Neural crest cell (in vitro differentiated cells): ENCODE measurements around the gene ELFN1. TPM values are rescaled to one million over a fixed set of nuclear protein-coding genes. Genes with fewer than 3 reads are reported as not detected.

Source experiments
- DNase-seq: peaks from one replicate; pipeline ENCODE4 v3.0.0; 2021; ENCODE audit warnings: low read depth, mixed read lengths, low spot score
- H3K27ac Mint-ChIP-seq: one replicate; pipeline ENCODE4 v1.8.0; 2021; ENCODE audit warnings: mild to moderate bottlenecking, mixed read lengths; ENCODE audit not compliant: unreplicated experiment
- H3K27me3 Mint-ChIP-seq: 2 replicates; pipeline ENCODE4 v1.8.0; 2021; ENCODE audit warnings: low read depth, mild to moderate bottlenecking, mixed read lengths
- H3K36me3 Mint-ChIP-seq: 2 replicates; pipeline ENCODE4 v1.8.0; 2021; ENCODE audit warnings: low read depth, mild to moderate bottlenecking, mixed read lengths
- H3K4me1 Mint-ChIP-seq: 2 replicates; pipeline ENCODE4 v1.8.0; 2021; ENCODE audit warnings: mixed read lengths
- H3K4me3 Mint-ChIP-seq: one replicate; pipeline ENCODE4 v1.8.0; 2021; ENCODE audit warnings: mild to moderate bottlenecking, mixed read lengths
- H3K9me3 Mint-ChIP-seq: 2 replicates; pipeline ENCODE4 v1.8.0; 2021; ENCODE audit warnings: mixed read lengths
- CTCF ChIP-seq: fragments of 200-600 bp; sonication (generic); conservative IDR thresholded peaks from 2 replicates; pipeline ENCODE4 v1.5.0; 2021; ENCODE audit warnings: antibody characterized with exemption, mild to moderate bottlenecking
- total RNA-seq: library from RNA; stranded (reverse); gene quantifications from 2 replicates; pipeline ENCODE4 v1.2.1, GENCODE V29; 2021

ELFN1 gene
- total RNA-seq, 1 donor from 2014 or later, result 8.5 TPM

GRCh38 chr7:1729773-1730172 is 59.7 kb downstream of the ELFN1 start:
- TF ChIP-seq CTCF, result no peak
- no peak overlapping the region for H3K4me3 Mint-ChIP-seq
- no peaks in the 10 kb centered on the region for H3K27me3 Mint-ChIP-seq

GRCh38 chr7:1732072-1732471 is 62.0 kb downstream of the ELFN1 start:
- peaks cover 10% of the 10 kb centered on the region for H3K36me3 Mint-ChIP-seq

More at GRCh38 chr7:1729773-1730172, 59.7 kb downstream of the ELFN1 start:
- Mint-ChIP-seq H3K4me1 (peaks cover 8% of the 10 kb centered on the region), H3K27ac (no peak overlapping the region), H3K9me3 (no peaks in the 10 kb centered on the region), H3K36me3 (peaks cover 10% of the 10 kb centered on the region)
- no peak for DNase-seq

GRCh38 chr7:1732645-1733044 is 62.6 kb downstream of the ELFN1 start:
- Mint-ChIP-seq H3K36me3 (peaks cover 10% of the 10 kb centered on the region), H3K27me3 (no peaks in the 10 kb centered on the region), H3K27ac (no peak overlapping the region), H3K4me1 (peaks cover 3% of the 10 kb centered on the region), H3K4me3 (no peak overlapping the region), H3K9me3 (no peaks in the 10 kb centered on the region)
- DNase-seq, result no peak
- no peak for TF ChIP-seq CTCF

More at GRCh38 chr7:1732072-1732471, 62.0 kb downstream of the ELFN1 start:
- no peak for TF ChIP-seq CTCF
- Mint-ChIP-seq H3K9me3 (no peaks in the 10 kb centered on the region), H3K4me1 (peaks cover 3% of the 10 kb centered on the region), H3K27ac (no peak overlapping the region), H3K27me3 (no peaks in the 10 kb centered on the region), H3K4me3 (no peak overlapping the region)
- no peak for DNase-seq

- DNase-seq, result no peak
- Mint-ChIP-seq H3K4me3 (no peak overlapping the region), H3K36me3 (peaks cover 9% of the 10 kb centered on the region), H3K9me3 (no peaks in the 10 kb centered on the region), H3K27ac (no peak overlapping the region), H3K4me1 (peaks cover 3% of the 10 kb centered on the region), H3K27me3 (no peaks in the 10 kb centered on the region)
- no peak for TF ChIP-seq CTCF
Observed at GRCh38 chr7:1733206-1733907, 63.3 kb downstream of the ELFN1 start.

- Mint-ChIP-seq H3K36me3 (peaks cover 8% of the 10 kb centered on the region), H3K27me3 (no peaks in the 10 kb centered on the region), H3K9me3 (no peaks in the 10 kb centered on the region), H3K27ac (no peak overlapping the region), H3K4me3 (no peak overlapping the region), H3K4me1 (peaks cover 11% of the 10 kb centered on the region)
- no peak for TF ChIP-seq CTCF
- no peak for DNase-seq
Observed at GRCh38 chr7:1733908-1734730, 64.0 kb downstream of the ELFN1 start.
